Renal pelvis (tissue), 4 donors: Measurements from ENCODE around the gene STRIT1. TPM values are rescaled to one million over a fixed set of nuclear protein-coding genes. Genes with fewer than 3 reads are reported as not detected.
A peak's percentile ranks its signal among the peaks of the same experiment; 100 is the strongest.
"Not testable (repeated sequence)": the region's sequence is repeated elsewhere in the genome, so short reads cannot be mapped to it uniquely, and the experiment has no call there.

Source experiments
- DNase-seq: peaks from one replicate; pipeline ENCODE4 v3.0.0-alpha.2; 2013
- polyA plus RNA-seq, 3 donors: library from polyadenylated mRNA; unstranded; fragments of 120-200 nt; gene quantifications; one replicate each; pipeline ENCODE4 v1.2.1, GENCODE V29; 2013; ENCODE audit not compliant: insufficient read length in 3 of 3

The STRIT1 gene
- polyA plus RNA-seq, 3 donors, result 1.5 to 1.7 (median 1.6) TPM

GRCh38 chr3:155313916-155314315, 20.4 kb upstream of the STRIT1 start:
- DNase-seq, result no peak

DNA sequence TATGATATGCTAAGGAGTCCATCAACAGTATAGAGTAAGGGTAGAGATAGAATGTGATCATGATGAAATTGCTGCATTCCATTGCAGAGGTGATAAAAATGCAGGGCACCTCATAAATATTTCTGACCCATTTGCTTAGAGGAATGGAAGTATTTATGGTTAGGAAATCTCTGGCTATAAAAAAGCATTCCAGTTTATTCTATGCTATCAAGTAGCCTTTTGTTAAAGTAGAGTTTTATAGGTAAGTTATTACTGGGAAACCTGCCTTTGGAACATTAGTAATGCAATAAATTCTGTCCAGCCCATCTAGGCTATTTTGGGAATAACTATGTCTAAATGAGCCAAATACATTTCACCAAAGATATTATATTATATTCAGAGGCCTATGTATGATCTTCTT, 19.8 kb upstream of the STRIT1 start:
- peak; percentile 22 for DNase-seq

GRCh38 chr3:155312781-155313180, 19.3 kb upstream of the STRIT1 start:
- no peak for DNase-seq

DNA sequence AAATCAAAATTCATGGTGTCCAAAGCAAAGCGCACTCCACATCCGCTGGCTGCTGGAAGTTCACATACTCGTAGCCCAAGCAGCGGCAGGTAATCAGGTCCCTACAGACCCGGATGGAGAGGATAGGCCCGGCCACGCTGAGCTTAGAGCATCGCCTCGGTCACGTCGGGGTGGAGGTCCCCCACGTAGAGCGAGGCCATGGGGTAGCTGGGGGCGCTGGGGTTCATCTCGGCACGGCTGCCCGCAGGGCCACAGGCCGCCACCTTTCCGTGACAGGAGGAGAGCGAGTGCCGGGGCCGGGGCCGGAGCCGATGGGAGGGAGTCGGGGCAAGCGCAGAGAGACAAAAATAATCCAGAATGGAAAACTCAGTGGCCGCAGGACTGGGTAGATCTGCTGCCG, 16.1 kb upstream of the STRIT1 start:
- no peak for DNase-seq

DNA sequence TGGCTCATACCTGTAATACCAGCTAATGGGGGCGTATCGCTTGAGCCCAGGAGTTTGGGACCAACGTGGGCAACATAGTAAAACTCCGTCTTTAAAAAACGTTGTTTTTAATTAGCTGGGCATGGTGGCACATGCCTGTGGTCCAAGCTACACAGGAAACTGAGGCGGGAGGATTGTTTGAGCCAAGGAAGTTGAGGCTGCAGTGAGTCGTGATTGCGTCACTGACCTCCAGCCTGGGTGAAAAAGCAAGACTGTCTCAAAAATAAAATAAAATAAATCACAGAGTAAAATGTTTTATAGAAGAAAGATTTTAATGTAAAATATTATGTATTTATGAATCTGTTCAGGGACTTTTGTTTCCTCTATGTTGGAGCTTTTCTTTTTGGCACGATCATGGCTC, 15.3 kb upstream of the STRIT1 start:
- no peak for DNase-seq

GRCh38 chr3:155307183-155307582, 13.7 kb upstream of the STRIT1 start:
- no peak for DNase-seq

- DNase-seq, result no peak
These were observed 10.9 kb upstream of the STRIT1 start for GRCh38 chr3:155304394-155304793.

DNA sequence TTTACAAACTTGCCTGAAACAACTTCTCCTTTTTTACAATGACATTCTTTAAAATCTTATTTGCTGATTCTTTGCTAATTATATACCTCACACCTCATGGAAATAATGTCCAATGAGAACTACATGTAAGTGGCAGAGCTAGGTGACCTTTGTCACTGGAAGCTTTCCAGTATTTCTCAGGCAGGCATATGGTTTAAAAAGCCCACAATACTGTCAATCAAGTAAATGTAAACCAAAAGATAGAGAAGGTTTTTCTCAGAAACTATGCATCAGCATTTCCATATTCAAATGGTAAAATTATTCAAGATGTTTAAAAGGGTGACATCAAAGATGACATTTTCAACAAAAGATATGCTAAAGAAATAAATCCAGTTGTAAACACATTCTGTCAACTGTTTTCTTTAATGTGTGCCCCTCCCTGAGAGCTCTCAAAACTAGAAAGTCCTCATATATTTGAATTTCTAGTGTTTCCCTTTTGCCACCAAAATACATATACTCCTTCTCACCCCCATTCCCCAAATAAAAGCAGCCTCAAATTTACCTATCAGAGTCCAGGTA, 10.1 kb upstream of the STRIT1 start:
- no peak for DNase-seq

DNA sequence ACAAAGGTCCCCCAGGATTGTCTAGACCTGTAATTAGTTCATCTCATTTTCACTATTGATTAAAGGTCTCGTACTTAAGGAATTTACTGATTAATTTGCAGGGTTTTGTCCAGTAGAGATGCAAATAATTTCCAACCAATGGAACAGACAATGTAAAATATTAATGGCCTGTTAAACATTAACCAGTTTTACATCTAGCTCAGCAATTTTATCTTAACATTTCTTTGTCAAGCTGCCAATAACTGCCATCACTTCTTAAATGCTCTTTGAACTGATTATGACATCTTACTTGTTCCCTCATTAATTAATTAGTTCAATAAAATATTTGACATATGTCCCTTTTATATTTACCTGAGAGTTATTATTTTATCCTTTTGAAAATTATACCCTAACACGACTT, 9.4 kb upstream of the STRIT1 start:
- DNase-seq, result no peak

- no peak for DNase-seq
These were observed 9.0 kb upstream of the STRIT1 start for GRCh38 chr3:155302481-155302880.

GRCh38 chr3:155297100-155297499, 3.6 kb upstream of the STRIT1 start:
- DNase-seq, result no peak

GRCh38 chr3:155296413-155296812, 2.9 kb upstream of the STRIT1 start:
- no peak for DNase-seq

- no peak for DNase-seq
These were observed 790 bp downstream of the STRIT1 start for GRCh38 chr3:155292693-155293092.

DNA sequence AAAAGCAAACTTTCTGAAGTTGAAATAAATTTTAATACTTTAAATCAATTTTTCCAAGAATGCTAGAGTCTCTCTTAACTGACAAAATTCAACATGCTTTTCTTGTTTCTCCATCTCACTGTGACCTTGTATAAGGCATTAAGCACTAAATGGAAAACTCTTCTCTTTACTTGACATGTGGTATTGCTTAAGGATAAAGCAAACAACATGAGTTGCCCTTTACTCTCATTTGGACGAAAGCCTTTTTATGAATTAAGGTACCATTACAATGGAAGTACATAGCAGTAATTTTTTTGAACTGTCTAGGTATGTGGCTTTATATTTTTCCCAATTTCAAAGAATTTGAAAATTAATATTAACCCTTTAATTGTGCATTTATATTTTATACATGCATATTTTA, 1.4 kb downstream of the STRIT1 start:
- no peak for DNase-seq

GRCh38 chr3:155286736-155287135, 6.7 kb downstream of the STRIT1 start:
- no peak for DNase-seq

GRCh38 chr3:155285936-155286335, 7.5 kb downstream of the STRIT1 start:
- DNase-seq, result no peak

DNA sequence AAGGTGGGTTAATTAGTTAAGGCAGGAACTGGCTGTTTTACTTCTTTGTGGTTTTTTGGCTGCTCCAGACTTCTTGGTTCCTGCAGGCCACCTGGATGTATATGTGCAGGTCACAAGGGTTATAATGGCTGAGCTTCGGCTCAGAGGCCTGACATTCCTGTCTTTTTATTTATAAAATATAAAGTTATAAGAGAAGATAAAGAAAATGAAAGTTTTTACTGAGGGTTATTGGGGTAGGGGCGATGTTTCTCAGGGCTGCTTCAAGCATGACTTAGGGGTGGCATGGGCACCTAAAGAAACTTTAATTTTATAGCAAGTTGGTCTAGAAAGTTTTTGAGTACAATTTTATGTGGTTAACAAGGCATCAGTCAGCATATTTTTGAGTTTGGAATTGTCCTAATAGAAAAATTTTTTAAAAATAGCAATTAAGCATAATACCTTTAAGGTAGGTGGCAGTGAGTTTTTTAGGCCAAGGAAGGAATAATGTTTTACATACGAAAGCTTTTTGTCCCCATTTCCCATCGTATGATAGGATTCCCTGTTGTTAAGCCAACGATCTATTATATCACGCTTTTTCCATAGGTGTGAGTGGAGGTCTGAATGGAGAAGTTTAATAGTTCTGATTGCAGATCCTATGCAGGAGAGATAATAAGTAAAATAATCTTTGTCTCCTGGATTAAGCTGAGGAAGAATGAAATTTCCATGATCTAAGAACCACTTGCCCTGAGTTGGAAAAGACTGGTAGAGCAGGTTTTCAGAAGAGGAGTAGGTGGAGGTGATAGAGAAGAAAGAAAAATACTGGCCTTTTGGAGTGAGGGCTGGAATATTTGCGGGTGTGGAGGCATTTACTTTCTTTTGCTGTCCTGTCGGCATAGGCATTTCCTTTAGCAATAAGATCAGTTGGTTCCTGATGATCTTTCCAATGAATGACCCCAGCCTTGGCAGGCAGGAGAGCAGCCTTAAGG, 10.1 kb downstream of the STRIT1 start:
- DNase-seq, result no peak

DNA sequence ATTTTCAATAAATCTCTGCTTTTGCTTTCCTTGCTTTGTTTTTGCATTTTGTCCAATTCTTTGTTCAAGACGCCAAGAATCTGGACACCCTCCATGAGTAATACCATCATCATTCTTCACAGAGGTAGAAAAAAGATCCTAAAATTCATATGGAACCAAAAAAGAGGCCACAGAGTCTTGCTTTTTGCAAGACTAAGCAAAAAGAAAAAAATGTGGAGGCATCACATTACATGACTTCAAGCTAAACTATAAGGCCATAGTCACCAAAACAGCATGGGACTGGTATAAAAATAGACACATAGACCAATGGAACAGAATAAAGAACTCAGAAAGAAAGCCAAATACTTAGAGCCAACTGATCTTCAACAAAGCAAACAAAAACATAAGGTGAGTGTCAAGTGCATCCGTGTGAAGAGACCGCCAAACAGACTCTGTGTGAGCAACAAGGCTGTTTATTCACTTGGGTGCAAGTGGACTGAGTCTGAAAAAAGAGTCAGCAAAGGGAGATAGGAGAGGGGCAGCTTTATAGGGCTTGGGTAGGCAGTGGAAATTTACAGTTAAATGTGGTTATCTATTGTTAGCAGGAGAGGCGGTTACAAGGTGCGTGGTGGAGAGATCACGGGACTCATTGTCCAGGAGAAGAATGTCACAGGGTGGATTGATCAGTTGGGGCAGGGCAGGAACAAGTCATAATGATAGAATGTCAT, 10.9 kb downstream of the STRIT1 start:
- no peak for DNase-seq

- no peak for DNase-seq
These were observed 11.6 kb downstream of the STRIT1 start for GRCh38 chr3:155281912-155282311.

DNA sequence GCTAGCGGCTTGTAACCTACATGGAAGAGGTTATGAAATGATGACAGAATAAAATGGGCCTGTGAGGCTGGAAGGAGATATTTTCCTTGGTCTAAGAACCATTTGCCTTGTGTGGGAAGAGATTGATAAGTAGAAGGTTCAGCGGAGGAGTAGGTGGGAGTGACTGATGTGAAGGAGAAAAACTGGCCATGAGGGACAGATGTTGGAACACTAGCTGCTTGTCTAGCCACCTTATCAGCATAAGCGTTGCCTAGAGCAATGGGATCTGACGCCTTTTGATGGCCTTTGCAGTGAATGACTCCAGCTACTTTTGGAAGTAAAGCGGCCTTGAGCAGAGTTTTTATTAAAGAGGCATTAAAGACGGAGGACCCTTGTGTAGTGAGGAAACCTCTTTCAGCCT, 17.4 kb downstream of the STRIT1 start:
- not testable (repeated sequence) for DNase-seq

- not testable (repeated sequence) for DNase-seq
These were observed 18.2 kb downstream of the STRIT1 start for GRCh38 chr3:155275159-155275754.

GRCh38 chr3:155274435-155274834, 19.0 kb downstream of the STRIT1 start:
- DNase-seq, result not testable (repeated sequence)

DNA sequence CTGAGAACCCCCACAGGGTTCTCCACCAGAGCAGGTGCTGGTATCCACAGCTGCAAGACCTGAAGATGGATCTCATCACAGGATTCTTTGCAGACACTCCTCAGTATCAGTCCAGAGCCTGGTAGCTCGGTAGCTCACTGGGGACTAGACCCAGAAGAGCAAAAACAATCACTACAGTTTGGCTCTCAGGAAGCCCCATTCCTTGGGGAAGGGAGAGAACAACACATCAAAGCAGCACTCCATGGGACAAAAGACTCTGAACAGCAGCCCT, 22.2 kb downstream of the STRIT1 start:
- no peak for DNase-seq
